Stimulated activated CD4-positive, alpha-beta T cell treated with anti-CD3 and anti-CD28 coated beads, Interleukin-4, amount 100 ng/mL, for 1 hour (primary cell): ENCODE measurements around the gene GLIS1.
A peak's percentile ranks its signal among the peaks of the same experiment; 100 is the strongest.

Source experiments
- DNase-seq: peaks from one replicate; pipeline ENCODE4 v3.0.0-alpha.2; 2020

The GLIS1 gene

DNA sequence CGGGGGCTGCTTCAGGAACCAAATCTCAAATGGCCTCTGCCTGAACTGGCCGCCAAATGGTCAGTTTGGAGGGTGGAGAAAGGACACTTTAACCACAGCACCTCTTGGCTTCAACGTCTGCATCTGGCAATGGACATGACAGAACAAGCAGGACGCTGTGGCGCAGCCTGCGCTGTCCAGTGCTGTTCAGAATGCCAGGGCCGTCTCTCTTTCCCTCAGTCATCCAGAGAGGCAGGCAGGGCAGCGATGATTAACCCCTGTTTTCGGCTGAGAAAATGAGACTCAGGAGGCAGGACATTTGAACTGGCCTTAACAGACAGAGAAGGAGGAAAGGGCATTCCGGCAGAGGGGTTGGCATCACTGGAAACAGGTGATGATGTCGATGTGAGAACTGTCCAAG is 48.6 kb downstream of the GLIS1 start:
- no peak for DNase-seq

DNA sequence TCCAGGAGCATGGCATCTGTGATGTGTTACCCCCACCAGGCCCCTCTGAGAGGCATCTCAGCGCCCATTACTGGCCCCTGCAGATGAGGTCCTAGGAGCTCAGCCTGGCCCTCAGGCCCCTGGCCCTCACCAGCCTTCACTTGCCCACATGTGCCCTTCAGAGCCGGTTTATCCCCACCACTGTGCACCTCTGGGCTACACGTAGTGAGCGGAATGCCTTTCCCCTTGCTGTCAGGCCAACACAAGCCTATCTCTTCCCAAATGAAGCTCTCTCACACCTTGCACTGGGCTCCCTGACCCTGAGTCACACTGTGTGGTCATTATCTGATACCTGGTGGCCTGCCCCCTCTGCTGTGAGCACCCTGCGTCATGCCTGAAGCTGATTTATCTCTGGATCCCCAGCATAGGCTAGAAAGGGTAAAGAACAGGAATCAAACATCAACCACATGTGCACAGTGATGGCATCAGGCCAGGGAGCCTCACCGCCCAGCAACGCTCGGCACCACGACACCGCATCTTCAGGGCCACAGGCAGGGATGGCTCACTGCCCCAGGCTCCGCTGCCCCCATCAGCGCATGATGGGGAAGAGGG is 49.1 kb downstream of the GLIS1 start:
- no peak for DNase-seq

DNA sequence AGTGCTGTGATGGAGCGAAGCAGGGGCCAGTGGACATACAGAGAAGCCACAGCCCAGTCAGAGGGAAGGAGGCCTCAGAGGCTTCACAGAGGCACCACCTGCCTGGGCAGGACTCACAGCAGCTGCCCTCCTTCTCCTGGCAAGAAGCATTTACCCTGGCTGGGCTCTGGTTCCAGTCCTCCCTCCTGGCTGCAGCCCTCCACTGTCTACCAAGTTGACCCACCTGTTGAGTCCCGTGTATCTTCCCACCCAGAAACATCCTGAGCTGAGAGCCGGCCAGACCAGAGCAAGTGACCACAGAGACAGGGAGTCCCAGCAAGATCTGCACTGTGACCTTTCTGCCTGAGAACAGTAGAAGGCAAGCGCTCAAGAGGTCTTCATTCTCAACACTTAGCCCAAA is 49.7 kb downstream of the GLIS1 start:
- no peak for DNase-seq

DNA sequence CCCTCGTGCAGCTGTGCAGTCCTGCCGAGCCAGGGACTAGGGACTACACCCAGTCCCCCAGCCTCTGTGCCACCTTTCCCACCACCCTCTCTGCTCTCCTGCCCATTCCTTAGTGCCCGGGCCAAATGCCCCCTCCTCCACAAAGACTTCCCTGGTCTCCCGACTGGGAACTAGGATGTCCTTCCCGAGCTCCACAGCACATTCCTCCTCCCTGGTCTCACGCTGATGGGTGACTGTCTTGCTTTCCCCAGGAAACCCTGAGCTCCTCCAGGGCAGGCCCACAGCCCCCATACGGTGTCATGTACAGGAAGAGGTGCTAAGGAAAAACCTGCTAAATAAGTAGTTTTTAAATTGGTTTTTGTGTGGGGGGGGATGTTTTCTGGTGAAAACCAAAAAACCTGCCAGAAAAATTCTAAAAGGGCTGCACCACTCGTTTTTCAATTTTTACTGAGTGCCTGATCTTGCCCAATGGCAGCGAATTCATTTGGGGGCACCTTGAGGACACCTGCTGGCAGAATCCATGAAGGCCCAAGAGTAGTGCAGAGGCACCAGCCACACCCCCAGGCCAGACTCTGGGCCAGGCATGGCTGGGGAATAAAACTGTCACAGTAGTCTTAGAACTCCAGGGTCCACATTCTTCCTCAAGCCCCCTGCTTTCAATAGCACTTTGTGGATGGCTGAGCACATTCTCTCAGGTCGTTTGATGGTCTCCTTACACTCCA is 50.4 kb downstream of the GLIS1 start:
- no peak for DNase-seq

DNA sequence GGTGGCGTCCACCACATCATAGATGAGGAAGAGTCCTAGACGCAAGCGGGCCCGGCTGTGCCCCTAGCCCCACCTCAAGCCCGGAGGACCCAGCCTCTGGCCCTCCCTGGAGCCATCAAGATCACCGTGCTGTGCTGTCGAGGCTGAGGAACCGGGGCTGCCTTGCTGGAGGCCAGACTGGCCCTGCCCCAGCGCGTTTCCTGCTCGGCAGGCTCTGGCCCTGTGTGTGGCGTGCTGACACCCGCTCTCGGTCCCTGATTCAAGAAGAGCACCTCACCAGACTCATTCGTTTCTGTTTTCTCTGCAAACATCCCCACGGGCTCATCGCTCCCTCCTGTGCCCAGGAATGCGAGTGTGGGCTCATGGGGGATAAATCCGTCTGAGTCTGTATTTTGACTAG is 51.1 kb downstream of the GLIS1 start:
- DNase-seq, result no peak

DNA sequence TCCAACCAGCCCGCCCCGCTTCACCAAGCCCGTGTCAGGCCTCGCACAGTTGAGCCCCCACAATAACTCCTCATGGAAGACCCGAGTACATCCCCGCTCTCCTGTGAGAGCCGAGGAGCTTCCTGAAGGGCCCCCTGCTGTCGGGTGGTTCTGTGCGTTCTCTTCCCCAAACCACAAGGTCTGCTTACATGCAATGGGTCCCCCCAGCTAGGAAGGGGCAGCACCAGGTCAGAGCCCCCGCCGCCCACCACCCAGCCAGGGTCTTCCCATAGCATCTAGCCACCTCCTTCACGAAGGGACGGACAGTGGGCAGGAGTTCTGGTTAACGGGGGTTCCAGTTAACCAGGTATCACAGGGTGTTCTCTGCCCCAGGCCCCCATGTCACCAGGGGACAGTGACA is 51.5 kb downstream of the GLIS1 start:
- DNase-seq, result no peak

DNA sequence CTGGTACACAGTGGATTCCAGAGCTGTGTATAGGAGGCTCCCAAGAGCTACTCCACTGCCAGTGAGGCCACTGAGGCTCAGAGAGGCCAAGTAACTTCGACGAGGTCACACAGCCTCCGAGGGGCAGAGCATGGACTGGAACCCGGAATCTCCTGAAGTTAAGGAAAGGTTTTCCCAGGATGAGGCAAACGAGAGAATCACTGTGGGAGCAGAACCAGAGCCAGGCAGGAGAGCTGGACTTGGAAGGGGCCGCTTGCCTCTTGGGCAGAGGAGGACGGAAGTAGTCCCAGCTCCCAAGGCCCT is 52.0 kb downstream of the GLIS1 start:
- no peak for DNase-seq

DNA sequence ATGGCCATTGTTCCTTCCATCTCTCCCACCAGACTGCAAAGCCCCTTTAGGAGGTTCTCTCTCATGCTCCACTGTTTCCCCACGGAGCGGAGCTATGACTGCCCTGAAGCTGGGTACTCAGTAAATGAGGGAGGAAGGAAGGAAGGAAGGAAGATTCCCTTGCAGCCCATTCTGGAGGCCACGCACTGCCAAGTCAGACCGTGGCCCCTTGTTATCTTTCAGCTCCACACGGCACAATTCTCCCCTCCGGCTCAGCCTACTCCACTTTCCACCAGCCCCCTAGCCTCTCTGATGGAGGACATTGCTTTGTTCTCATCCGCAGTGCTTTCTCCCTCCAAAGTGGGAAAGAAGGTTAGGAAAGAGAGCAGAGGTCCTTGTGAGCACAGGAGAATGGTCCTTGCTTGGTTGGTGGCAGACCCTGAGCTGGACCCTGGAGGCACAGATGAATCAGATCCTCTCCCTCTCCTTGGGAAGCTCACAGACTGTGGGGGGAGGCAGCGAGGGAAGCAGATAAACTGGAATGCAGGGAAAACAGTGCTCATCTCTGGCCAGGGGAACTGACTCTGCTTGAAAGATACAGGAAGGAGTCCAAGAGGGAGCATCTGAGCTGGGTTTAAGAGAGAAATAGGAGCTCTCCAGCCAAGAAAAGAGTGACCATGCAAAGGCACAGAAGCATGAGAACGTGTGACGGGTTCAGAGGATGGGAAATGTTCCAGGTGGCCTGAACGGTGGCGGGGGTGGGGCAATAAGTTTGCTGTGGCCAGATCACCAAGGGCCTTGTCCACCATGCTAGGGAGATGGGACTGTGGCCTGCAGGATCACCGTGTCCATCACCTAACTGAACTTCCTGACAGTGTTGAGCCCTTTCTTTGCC is 52.6 kb downstream of the GLIS1 start:
- no peak for DNase-seq

DNA sequence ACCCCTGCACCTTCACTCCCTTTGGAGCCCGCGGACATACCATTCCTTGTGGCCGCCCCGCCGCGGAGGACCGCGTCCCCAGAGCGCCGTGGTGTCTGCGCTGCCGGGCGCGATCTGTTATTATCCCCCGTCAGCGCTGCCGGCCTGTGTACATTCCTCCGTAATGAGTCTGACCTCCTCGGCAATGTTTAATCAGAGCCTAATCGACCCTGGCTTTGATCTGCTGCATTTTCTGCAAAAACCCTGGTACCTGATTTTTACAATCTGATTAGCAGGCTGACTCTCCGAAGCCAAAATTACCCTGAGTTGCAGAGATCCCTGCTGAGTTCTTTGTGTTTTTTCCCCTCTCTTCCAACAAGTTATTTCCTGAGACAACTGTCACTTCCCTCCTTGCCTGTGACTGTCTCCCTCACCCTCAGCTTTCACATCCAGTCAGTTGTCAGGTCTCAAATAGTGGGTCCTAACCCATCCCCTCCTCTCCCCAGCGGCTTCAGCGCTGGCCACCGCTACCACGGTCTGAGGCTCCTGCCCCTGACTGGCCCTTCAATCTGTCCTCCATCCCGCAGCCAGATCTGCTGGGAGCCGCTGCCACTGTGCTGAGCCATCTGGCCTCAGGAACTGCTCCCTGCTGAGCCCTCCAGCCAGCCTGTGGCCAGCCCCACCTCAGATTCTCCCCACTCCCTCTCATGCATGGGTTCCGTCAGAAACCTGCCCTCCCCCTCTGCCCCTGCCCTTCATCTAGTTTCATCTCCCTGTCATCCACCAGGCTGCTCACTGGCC is 53.5 kb downstream of the GLIS1 start:
- DNase-seq, result no peak

DNA sequence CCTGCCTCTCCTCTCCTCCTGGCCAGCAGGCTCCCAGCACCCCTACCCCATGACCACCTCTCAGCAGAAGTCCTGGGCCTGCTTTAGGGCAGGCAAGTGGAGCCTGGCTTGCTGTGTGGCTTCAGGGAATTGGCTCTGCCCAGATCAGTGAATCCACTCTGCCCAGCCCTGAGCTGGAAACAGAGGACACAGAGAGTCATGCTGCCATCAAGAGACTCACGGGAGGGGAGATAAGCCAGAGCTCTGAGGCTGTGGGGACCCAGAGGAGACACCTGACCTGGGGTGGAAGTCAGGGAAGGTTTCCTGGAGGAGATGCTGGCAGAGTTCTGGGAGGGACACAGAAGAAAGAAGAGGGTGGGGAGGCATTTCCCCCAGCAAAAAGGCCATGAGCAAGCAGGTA is 54.2 kb downstream of the GLIS1 start:
- DNase-seq, result no peak

DNA sequence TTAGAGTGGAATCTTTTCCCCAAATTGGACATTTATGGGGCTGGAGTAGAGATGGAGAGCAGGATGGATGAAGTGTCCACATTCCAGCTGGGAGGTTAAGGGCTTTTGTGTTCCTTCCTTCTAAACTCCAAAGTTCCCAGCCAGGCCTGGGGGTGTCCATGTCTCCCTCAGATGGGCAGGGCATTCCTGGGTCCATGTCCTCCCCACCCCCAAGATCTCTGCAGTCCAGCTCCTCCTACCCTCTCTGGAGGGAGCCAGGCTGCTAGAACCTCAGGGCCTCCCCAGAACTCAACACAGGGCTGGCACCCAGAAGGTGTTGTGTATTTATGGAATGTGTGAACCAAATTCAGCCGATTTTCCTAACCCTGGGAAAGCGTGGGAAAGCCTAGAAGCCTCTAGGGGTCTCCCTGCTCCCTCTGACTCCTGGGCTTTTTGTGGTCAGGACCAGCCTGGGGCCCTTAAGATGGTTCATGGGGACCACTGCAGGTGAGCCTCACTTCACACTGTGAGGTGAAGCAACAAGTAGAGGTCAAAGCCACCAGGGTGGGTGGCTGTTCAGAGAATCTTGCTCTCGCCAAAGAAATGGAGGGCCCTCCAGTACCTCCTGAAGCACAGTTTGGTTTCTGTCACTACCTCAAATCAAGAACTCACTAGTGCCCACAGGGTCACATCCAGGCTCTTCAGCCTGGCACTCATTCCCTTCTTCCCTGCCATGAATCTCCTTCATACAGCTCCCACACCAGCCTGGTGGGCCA is 54.8 kb downstream of the GLIS1 start:
- no peak for DNase-seq

DNA sequence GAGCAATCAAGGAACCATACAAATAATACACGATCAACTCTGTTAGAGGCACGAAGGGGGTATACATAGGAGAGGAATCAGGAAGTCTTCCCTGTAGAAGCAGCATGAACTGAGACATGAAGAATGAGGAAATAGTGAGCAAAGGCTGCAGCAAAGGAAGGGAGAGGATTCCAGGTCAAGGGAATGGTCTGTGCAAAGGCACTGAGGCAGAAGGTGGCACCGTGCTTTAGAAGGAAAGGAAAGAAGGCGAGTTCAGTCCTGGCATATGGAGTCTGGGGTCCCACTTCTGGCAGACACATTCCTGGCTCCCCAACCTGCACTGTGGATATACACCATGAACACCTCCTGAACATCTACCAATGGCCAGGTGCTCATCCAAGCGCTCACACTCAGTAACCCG is 56.1 kb downstream of the GLIS1 start:
- DNase-seq, result no peak

DNA sequence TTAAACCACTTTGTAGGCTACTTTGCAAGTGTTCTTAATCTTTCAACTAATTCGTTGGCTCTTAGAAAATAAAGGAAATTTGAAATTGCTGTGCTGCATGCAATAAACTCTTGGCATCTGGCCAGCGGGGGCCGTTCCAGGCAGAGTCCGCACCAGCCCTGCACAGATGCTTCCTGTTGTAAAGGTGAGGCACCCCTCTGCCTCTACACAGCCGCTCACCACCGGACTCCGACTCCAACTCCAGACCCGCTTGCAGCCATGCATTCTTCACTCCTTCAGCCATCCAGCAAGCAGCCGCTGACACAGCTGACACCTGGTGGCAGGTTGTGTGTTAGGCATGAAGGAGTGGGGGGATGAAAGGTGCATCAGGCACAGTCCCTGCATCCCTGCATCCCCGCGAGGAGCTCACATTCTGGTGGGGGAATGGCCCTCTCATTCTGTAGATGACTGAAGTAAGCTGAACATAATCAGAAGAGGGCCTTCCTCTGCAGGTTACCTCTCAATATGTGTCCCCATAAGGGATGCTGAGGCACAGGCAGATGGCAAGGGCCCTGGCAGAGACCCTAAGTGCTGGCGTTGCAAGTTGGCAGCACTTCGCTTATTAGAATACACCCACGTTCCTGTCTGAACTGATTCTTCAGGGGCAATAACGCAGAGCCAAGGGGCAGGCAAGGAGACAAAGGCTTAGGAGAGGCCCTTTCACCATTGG is 56.8 kb downstream of the GLIS1 start:
- DNase-seq, result peak; percentile 21

DNA sequence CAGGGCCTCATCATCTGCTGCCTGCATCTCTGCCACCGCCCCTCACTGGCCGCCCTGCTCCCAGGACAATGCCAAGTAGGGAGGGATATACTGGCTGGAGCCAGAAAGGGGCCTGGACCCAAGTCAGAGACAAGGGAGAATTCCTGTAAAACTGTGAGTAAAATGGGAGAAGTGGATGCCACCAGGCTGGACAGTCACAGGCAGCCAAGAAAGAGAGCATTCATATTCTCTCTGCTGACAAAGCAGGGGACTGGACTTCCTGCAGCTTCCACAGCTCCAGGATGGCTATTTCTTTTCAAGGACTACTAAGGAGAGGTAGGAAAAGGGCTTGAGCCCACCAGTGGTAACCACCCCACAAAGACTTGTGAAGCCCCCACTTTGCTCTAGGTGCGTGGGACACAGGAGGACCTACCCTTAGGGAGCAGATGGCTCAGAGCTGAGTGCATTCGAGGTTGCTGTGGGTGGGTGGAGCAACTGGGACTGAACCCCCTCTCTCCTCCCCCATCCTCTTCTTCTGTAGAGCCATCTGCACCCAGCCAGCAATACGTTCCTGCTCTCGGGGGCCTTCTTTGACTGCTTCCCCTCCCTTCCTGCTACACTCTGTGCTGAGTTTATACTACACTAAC is 57.5 kb downstream of the GLIS1 start:
- DNase-seq, result no peak

DNA sequence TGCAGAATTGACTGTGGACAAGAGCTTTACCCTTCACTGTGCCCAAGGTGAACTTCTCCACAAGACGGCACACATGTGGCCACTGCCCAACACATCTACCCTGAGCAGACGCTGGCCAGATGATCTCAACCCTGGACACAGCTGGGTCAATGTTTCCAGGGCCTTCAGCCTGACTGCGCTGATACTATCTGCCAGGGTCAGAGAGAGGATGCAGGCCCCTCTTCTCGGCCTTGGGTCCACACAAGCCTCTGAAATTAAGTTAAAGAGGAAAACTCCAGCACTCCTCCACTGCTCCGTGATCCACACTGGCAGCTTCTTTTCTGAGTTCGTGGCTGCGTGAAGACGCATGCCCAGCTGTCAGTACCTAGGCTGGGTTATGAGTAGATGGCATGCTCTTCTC is 58.1 kb downstream of the GLIS1 start:
- DNase-seq, result no peak

DNA sequence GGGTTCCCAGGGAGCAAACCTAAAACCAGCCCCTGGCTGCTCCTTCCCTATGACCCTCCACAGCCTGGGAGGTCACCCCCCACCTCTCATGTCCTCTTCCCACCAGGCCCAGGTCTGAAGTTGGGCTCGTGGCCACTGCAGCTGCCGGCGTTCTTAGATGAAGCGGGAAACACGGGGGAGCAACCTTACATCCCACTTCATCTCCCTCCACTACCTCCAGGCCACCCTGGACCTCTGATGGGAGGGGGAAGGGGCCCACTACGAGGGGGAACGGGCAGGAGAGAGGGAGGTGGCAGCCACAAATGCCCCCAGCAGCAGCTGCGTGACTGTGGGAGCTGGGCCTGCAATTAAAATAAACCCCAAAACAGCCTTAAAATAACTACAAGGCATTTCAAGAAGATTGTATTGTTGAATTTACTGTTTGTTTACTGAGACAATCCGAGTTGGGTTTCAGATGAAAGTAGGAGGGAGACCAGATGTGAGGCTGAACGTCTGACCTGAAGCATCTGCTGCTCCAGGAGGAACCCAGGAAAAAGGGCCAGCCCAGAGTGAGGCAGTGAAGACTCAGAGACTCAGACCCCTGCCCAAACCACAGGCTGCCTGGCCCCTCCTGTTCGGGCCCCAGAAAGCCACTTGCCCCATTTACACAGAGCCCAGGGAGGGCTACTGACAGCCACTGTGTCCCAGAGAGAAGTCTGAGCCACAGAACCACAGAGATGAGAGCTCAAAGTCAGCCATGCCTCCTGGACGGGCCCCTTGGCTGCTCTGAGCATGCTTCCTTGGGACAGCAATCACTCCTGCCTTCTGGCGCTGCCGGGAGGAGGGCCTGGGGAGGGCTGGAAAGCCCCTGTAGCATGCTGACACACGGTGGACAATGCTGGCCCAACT is 59.8 kb downstream of the GLIS1 start:
- no peak for DNase-seq

DNA sequence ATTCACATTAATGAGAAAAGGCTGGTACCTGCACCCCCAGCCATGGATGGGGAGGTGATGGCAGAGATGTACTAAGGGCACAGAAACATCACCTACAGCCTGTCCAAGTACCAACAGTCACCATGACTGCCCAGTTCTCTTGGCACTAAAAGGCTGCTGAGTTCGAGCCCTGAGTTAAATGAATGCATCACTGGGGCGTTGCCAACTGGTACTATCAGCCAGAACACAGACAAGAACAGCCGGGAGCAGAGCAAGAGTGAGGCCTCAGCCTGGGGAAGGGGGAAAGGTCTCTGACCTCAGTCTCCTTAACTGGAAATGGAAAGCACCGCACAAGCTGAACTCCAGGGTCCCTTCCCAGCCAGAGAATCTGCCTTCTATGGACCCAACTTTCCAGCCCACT is 60.5 kb downstream of the GLIS1 start:
- no peak for DNase-seq

DNA sequence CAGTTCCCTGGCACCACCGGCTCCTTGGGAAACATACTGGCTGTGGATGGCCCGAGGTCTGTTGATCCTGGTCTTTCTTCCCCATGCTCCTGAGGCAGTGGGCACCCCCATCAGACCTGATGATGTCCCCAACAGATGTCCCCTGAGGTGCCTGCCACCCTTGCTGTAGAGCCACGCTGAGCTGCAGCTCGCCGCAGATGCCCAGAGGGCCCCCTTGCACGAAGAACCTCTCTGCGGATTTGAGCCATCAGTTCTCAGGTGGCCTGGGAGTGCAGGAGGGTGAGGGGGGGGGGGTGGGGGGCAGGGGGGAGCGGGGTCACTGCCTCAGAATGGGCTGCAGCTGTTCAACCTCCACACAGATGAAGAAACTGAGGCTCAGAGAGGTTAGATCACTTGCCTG is 60.9 kb downstream of the GLIS1 start:
- no peak for DNase-seq

DNA sequence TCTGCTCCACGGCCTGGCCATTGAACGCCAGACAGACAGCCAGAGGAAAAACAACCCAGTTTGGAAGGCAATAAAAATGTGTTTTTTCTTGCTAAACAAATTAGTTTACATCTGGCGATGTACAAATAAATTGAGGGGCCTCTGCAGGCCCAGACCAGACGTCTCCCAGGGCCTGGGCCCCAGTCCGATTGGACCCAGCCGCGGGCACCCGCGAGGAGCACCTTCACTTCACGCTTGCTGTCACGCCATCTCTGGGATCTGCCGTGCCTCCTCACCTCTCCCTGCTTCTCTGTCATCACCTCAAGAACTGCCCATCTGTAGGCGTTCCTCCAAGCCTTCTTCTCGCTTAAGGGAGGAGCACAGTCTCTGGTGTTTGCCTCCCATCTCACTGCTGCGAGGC is 61.5 kb downstream of the GLIS1 start:
- no peak for DNase-seq

DNA sequence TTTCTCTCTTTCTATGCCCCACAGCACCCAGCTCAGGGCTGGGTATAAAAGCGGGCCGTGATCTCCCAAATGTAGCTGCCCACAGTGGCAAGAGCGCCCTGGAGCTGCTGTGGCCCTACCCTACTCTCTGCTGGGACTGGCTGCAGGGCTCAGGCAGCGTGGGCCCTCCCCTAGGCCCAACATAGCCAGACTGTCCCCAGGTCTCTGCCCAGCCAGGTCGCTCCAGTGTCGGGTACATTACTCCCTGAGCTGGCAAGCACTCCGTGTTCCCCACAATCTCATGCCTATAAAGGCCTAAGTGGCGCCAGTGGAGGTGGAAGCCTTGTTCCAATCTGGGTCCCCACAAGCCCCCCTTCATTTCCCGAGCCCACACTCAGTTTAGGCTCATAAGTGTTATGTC is 66.2 kb downstream of the GLIS1 start:
- no peak for DNase-seq

DNA sequence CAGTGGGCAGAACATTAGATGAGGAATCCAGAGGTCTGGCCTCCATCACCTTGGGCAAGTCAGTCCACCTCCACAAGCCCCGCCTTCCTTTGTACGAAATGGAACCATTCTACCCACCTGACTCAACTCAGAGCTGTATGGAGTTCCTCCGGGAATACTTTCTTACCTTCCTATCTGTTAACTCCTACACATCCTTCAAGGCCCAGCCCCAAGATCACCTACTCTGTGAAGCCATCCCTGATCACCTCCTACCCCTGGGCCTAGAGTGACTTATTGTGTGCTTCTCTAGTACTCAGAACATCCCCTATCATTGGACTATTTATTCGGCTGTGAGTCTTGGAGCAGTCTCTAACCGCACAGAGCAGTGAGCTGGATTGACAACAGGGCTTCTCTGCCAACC is 66.7 kb downstream of the GLIS1 start:
- DNase-seq, result no peak
